Loucy (cell line): ENCODE measurements around the gene EIF2B1.

Experiments used
- CTCF ChIP-seq: fragments of 200-600 bp; sonication (generic); conservative IDR thresholded peaks from 2 replicates; pipeline ENCODE4 v1.5.1; 2014; ENCODE audit warnings: mild to moderate bottlenecking, antibody characterized with exemption, low read length
- EZH2phosphoT487 ChIP-seq: fragments of 200-600 bp; IDR thresholded peaks from 2 replicates; pipeline ENCODE4 v1.6.1; 2018; ENCODE audit warnings: antibody characterized with exemption, mild to moderate bottlenecking, moderate library complexity, borderline replicate concordance

GRCh38 chr12:123599310-123599709 lies 34.2 kb downstream of the EIF2B1 start:
- TF ChIP-seq CTCF (no peak), EZH2phosphoT487 (no peak)
